ENCODE results near the gene ETV6. TPM values are rescaled to one million over a fixed set of nuclear protein-coding genes. Genes with fewer than 3 reads are reported as not detected.

The ETV6 gene
- total and polyA plus RNA-seq, 5 experiments from 2014 or later: 0.94 to 13.2 (median 2.2) TPM

DNA sequence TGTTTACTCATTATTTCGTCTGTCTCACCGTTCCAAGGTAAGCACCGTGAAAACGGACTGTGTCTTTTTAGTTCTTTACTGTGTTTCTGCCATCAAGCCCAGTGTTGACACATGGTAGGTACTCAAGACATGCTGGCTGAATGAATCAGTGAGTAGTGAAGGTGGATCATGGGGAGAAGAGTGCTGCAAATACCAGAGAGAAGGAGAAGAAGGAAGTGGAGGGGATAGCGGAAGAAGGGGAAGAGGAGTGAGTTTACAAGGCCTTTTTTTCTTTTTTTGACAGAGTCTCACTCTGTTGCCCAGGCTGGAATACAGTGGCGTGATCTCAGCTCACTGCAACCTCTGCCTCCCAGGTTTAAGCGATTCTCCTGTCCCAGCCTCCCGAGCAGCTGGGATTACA, 54.6 kb downstream of the ETV6 start:
- DNase-seq (no peak), ATAC-seq (no peak)
- peaks cover 0 to 2% (median under 1%) of the 10 kb centered on the region in 3 donors for H3K36me3 Mint-ChIP-seq
- H3K4me3 Mint-ChIP-seq: no peak overlapping the region
- no peaks in the 10 kb centered on the region for H3K27me3 Mint-ChIP-seq
- POLR2A ChIA-PET: no interaction called here
- H3K4me1 Mint-ChIP-seq: peaks cover 2 to 17% (median 13%) of the 10 kb centered on the region in 4 donors
- H3K27ac Mint-ChIP-seq: no peak overlapping the region
- H3K9me3 Mint-ChIP-seq: no peaks in the 10 kb centered on the region

DNA sequence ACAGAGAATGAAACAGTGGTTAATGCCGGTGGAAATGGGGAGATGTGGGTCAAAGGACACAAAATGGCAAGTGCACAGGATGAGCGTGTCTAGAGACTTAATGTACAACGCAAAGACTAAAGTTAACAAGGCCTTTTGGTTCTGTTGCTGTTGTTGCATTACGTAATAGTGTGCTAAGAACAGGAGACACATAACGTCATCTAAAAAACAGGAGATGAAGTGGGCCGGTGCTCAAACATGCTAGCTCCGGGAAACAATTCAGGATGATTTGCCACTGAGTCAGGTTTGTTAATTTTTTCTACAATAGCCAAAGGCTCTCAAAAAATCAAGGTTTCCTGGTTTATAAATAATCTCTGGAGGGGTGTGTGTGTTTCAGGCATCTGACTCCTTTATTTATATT, 55.5 kb downstream of the ETV6 start:
- ATAC-seq (no peak), DNase-seq (no peak)
- Mint-ChIP-seq H3K4me3 (no peak overlapping the region), H3K27ac (no peak overlapping the region), H3K4me1 (peaks cover 4 to 17% (median 16%) of the 10 kb centered on the region in 4 donors), H3K27me3 (no peaks in the 10 kb centered on the region), H3K9me3 (no peaks in the 10 kb centered on the region), H3K36me3 (peaks cover 0 to 3% (median 2%) of the 10 kb centered on the region in 3 donors)
- POLR2A ChIA-PET: no interaction called here

DNA sequence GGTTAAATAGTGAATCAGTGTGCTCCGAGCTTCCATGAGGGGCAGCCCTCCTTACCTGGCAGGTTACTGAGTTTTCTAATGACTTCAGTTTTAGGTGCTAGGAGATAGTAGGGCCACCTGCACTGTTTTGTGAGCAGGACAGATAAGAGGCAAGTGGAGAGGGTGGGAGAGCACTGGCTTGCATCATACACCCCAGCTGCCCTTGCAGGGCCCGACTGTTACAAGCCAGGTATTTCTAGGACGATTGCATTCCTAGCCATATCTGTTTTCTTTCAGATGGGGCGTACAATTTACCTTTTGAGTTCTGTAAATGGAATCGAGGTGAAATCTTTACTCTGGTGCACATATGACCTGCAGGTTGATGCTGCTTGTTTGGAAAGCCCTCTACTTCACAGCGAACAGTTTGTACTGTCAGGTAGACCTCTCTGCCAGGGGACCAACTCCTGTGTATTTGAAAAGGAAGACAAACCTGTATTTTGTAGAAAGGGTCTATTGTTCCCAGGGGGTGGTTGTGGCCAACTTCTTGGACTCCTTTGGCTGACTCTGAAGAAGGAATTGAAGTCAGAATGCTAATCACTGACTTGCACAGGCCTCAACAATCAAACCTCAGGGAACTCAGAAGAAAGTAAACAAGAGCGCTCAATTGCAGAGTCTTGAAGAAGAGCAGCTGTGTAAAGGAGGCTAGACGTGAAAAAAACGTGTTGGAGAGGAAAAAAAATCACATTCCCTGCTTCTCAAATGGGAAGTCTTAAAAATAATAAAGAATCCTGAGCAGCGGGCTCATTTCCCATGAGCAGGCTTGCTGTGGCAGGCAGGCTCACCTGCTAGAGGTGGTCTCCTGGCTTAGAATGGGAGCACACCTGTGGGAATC, 57.3 kb downstream of the ETV6 start:
- peaks cover 4 to 27% (median 16%) of the 10 kb centered on the region in 4 donors for H3K4me1 Mint-ChIP-seq
- no peak overlapping the region for H3K4me3 Mint-ChIP-seq
- no peaks in the 10 kb centered on the region for H3K27me3 Mint-ChIP-seq
- POLR2A ChIA-PET: no interaction called here
- H3K9me3 Mint-ChIP-seq: no peaks in the 10 kb centered on the region
- peak overlapping the region in 3 of 10 donors; percentile 12 to 44 (median 25) for H3K27ac Mint-ChIP-seq
- ATAC-seq (no peak), DNase-seq (no peak)
- H3K36me3 Mint-ChIP-seq: peaks cover 0 to 5% (median 2%) of the 10 kb centered on the region in 3 donors

DNA sequence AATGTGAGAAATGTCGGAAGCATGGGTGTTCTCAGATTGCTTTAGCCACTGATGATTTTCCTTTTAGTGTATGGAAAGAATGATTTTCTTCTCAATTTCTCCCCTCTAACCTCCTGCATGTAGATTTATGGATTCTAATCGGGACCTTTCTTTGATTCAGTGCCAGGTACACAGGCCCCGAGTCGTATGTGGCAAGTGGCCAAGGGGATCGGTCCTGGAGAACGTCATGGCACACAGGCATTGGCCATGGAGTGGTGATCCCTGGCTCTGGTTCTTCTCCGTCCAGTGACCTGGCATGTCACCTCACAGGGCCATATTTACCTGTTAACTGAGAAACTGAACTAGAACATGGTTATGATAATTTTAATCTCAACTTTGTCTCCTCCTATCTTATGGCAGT, 58.1 kb downstream of the ETV6 start:
- DNase-seq (no peak), ATAC-seq (no peak)
- no peaks in the 10 kb centered on the region for H3K9me3 Mint-ChIP-seq
- H3K4me1 Mint-ChIP-seq: peaks cover 4 to 28% (median 14%) of the 10 kb centered on the region in 4 donors
- no peaks in the 10 kb centered on the region for H3K27me3 Mint-ChIP-seq
- POLR2A ChIA-PET: no interaction called here
- peak overlapping the region in 1 of 10 donors; percentile 29 for H3K27ac Mint-ChIP-seq
- peaks cover 0 to 8% (median 5%) of the 10 kb centered on the region in 3 donors for H3K36me3 Mint-ChIP-seq
- H3K4me3 Mint-ChIP-seq: no peak overlapping the region

DNA sequence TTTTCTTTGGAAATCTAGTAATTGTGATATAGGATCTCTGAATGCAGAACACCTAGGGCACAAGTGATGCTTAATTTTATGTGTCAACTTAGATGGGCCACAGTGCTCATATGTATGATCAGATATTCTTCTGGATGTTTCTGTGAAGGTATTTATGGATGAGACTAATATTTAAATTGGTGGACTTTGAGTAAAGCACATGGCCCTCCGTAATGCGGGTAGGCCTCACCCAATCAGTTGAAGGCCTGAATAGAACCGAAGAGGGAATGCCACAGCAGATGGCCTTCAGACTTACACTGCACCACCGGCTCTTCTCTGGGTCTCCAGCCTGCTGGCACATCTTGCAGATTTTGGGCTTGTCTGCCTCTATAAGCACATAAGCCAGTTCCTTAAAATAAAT, 60.0 kb downstream of the ETV6 start:
- H3K27ac Mint-ChIP-seq: peak overlapping the region in 2 of 10 donors; percentile 33 to 45
- DNase-seq: no peak
- no peaks in the 10 kb centered on the region for H3K27me3 Mint-ChIP-seq
- peaks cover 4 to 30% (median 15%) of the 10 kb centered on the region in 4 donors for H3K4me1 Mint-ChIP-seq
- POLR2A ChIA-PET: no interaction called here
- H3K9me3 Mint-ChIP-seq: no peaks in the 10 kb centered on the region
- H3K36me3 Mint-ChIP-seq: peaks cover 0 to 20% (median 5%) of the 10 kb centered on the region in 3 donors
- ATAC-seq: no peak
- H3K4me3 Mint-ChIP-seq: no peak overlapping the region

DNA sequence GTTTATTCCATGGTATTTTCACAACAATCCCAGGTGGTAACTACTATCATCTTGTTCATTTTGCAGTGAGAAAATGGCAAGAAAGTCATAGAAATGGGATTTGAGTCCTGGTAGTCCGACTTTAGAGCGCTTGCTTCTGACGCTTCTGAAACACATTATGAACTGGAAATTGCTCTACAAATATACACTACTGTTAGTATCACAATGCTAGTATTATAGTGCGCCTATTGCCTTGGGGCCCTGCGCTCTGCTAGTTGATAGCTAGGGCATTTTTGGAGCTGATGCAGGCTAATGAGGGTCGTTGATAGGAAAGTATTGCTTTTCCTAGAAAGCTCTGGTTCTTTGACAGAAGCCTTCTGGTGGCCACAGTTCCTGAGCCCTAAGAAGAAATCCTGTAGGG, 61.0 kb downstream of the ETV6 start:
- Mint-ChIP-seq H3K4me3 (no peak overlapping the region), H3K27ac (no peak overlapping the region), H3K27me3 (no peaks in the 10 kb centered on the region), H3K4me1 (peaks cover 4 to 34% (median 15%) of the 10 kb centered on the region in 4 donors), H3K36me3 (peaks cover 0 to 21% (median 7%) of the 10 kb centered on the region in 3 donors), H3K9me3 (no peaks in the 10 kb centered on the region)
- POLR2A ChIA-PET: no interaction called here
- DNase-seq (no peak), ATAC-seq (no peak)

DNA sequence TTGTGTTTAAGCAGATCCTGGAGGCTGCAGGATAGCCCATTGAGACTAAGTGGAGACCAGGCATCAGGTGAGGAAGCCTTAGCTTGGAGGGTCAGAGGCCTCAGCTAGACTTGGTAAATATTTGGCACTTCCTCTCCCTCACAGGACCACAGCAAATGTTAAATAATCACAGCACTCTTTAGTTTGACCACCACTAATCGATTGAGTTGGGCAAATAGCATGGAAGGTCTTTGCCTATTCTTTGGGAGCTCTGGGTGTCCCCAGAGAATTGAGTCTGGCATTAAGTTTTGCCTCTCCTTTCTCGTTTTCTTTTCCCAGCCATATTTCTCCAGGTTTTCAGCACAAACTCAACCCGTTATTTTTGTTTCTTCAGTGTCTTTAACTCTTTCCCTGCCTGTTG, 61.4 kb downstream of the ETV6 start:
- Mint-ChIP-seq H3K36me3 (peaks cover 0 to 21% (median 7%) of the 10 kb centered on the region in 3 donors), H3K4me3 (no peak overlapping the region), H3K9me3 (no peaks in the 10 kb centered on the region), H3K27ac (no peak overlapping the region), H3K27me3 (no peaks in the 10 kb centered on the region), H3K4me1 (peaks cover 4 to 34% (median 15%) of the 10 kb centered on the region in 4 donors)
- ATAC-seq (no peak), DNase-seq (no peak)
- POLR2A ChIA-PET: no interaction called here

DNA sequence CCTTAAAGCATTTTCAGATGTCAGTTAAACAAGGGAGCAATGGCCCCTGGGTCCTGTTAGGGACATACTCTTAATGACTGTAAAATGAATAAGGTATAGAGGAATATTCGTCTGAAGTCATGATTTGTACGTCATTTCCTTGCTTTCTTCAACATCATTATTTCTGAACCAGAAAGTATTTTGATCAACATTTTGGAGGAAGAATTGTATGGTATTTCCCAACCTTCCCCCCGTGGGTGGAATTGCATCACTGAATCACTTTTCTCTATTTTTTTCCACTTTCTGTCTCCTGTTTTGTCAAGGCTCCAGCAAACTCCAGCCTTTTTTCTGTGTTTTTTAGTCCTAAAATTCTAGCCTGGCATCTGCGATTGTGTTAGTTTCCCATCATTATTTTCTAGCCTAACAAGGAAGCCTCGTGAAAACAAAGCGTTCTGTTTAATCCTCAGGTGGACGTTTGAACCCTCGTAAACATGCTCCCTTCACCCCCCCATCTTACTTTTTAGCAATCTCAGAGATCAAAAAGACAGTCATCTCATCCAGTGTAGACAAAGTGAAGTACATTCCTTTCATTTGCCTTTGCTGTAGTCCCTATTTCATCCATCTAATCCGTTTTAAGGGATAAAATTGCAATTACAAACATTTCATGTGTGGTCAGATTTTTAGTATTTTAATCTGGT, 62.3 kb downstream of the ETV6 start:
- Mint-ChIP-seq H3K4me1 (peaks cover 4 to 35% (median 14%) of the 10 kb centered on the region in 4 donors), H3K9me3 (no peaks in the 10 kb centered on the region), H3K27me3 (no peaks in the 10 kb centered on the region), H3K27ac (no peak overlapping the region), H3K4me3 (no peak overlapping the region), H3K36me3 (peaks cover 0 to 23% (median 12%) of the 10 kb centered on the region in 3 donors)
- POLR2A ChIA-PET: no interaction called here
- ATAC-seq: no peak
- no peak for DNase-seq

DNA sequence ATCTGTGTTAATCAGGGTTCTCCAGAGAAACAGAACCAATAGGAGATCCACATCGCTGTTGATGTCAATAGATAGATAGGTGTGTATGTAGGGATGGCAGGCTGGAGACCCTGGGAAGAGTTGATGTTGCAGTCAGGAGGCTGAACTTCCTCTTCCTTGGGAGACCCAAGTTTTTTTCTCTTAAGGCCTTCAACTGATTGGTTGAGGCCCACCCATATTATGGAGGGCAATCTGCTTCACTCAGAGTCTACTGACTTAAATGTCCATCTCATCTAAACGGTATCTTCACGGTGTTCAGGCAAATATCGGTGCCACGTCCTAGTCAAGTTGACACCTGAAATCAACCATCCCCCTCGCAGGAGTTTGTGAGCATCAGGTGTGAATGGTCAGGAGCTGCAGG, 63.0 kb downstream of the ETV6 start:
- Mint-ChIP-seq H3K36me3 (peaks cover 0 to 23% (median 12%) of the 10 kb centered on the region in 3 donors), H3K4me1 (peaks cover 4 to 38% (median 12%) of the 10 kb centered on the region in 4 donors), H3K27me3 (no peaks in the 10 kb centered on the region), H3K9me3 (no peaks in the 10 kb centered on the region), H3K27ac (no peak overlapping the region), H3K4me3 (no peak overlapping the region)
- POLR2A ChIA-PET: no interaction called here
- no peak for ATAC-seq
- DNase-seq: no peak

DNA sequence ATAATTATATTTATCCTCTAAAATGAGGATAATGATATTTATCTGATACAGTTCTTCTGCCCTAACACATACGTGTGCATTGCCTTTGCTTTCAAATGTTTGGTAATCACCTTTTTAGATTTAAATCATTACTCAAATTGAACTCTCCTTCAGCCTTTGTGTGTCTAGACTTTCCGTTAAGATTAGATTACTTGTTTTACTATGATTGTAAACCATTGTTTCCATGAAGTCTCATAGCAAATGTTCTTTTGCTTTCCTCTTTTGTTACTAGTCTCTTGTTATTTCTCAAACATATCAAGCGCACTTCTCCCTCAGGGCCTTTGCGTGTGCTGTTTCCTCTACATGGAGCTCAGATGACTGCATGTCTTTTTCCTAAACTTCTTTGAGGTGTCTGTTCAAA, 63.7 kb downstream of the ETV6 start:
- H3K4me1 Mint-ChIP-seq: peaks cover 3 to 36% (median 10%) of the 10 kb centered on the region in 4 donors
- no peak for DNase-seq
- ATAC-seq: no peak
- no peak overlapping the region for H3K4me3 Mint-ChIP-seq
- peaks cover 0 to 25% (median 12%) of the 10 kb centered on the region in 3 donors for H3K36me3 Mint-ChIP-seq
- H3K27me3 Mint-ChIP-seq: no peaks in the 10 kb centered on the region
- POLR2A ChIA-PET: no interaction called here
- H3K27ac Mint-ChIP-seq: no peak overlapping the region
- no peaks in the 10 kb centered on the region for H3K9me3 Mint-ChIP-seq

DNA sequence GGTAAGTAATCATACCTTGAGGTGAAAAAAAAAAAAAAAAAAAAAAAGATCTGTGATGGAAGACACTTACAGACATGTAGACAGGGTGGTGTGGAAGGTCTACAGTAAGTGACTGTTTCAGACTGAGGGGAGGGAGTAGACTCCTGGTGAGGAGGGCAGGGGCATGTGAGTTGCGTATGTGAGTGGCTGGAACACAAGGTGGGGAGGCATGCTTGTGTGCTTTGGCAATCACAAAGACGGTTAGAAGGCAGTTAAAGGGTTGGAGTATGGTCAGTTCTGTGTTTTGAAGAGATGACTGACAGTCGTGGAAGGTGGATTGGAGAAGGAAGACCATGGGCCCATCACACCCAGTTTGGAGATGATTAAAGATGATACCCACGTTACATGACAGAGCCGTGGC, 65.2 kb downstream of the ETV6 start:
- Mint-ChIP-seq H3K4me1 (peaks cover 8 to 42% (median 13%) of the 10 kb centered on the region in 4 donors), H3K27ac (peak overlapping the region in 1 of 10 donors; percentile 0), H3K9me3 (no peaks in the 10 kb centered on the region), H3K27me3 (no peaks in the 10 kb centered on the region), H3K36me3 (peaks cover 0 to 22% (median 12%) of the 10 kb centered on the region in 3 donors), H3K4me3 (no peak overlapping the region)
- no peak for ATAC-seq
- no peak for DNase-seq
- POLR2A ChIA-PET: no interaction called here

DNA sequence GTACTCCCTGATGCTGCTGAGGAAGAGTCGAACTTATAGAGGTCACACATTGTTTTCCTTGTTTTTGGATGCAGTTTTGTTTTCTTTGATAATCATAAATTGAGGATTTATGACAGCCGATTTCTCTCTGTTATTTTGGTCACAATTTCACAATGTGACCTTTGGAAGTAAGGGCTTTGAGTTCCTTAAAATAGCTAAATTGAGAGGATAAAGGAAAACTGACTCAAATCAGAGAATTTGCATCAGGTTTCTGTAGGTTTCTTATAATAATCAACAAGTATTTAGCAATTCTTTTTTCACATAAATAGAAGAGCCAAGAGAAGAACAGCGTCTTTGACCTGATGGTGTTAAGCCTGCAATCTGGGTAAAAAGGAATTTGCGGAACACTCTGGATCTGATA, 66.1 kb downstream of the ETV6 start:
- POLR2A ChIA-PET: no interaction called here
- Mint-ChIP-seq H3K4me3 (no peak overlapping the region), H3K4me1 (peaks cover 11 to 46% (median 13%) of the 10 kb centered on the region in 4 donors), H3K27me3 (no peaks in the 10 kb centered on the region), H3K36me3 (peaks cover 0 to 22% (median 12%) of the 10 kb centered on the region in 3 donors), H3K9me3 (no peaks in the 10 kb centered on the region), H3K27ac (no peak overlapping the region)
- ATAC-seq (no peak), DNase-seq (no peak)

DNA sequence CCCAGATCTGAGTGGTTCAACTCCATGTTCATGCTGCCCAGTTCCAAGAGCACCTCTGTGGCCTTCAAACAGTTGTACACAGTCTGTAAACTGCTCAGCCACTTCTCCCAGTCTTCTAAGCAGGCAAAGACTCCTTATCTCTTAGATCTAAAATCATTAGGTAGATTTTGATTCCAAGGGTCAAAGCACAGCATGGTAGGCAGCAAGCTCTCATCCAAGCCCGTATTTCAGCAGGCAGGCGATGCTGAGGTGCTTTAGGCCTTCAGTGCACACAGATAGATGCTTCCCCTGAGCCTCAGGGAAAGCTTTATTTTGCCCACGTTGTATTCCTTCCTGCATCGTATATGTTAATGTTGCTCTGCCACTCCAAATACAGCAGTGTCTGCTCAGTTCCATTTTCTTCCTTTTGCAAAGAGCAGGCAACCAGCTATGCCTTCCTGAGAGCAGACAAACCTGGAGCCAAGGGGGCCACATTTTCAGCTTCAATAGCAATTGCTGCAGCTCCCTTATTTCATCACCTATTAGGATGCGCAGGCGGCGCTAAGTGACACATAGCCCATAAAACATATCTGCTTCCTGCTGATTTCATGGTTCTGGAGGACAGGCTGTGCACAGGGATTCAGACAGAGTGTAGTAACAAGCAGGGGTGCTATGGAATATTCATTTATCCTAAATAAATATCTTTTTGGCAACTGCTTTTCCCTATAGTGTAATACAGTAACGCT, 67.5 kb downstream of the ETV6 start:
- no peak for DNase-seq
- Mint-ChIP-seq H3K9me3 (no peaks in the 10 kb centered on the region), H3K27me3 (no peaks in the 10 kb centered on the region), H3K27ac (no peak overlapping the region), H3K4me3 (no peak overlapping the region), H3K36me3 (peaks cover 0 to 19% (median 10%) of the 10 kb centered on the region in 3 donors), H3K4me1 (peaks cover 13 to 35% (median 14%) of the 10 kb centered on the region in 4 donors)
- POLR2A ChIA-PET: no interaction called here
- no peak for ATAC-seq
